Heart left ventricle (tissue), 16 donors: ENCODE measurements around the gene KLHL12. TPM values are rescaled to one million over a fixed set of nuclear protein-coding genes. Genes with fewer than 3 reads are reported as not detected.
A peak's percentile ranks its signal among the peaks of the same experiment; 100 is the strongest.

Experiments
- ATAC-seq, 4 donors: fragments of 200-7000 bp; cut with Tn5 transposase; one replicate each; pipeline ENCODE4 v1.9.1; 2020 to 2022; ENCODE audit warnings: moderate library complexity in 4 of 4, mild to moderate bottlenecking in 3 of 4, moderate number of reproducible peaks in 1 of 4
- DNase-seq, 5 donors: peaks; one replicate each; pipeline ENCODE4 v3.0.0-alpha.2; 2020
- H3K27ac ChIP-seq, 12 donors: fragments of 200-600 bp; sonication (generic) in 4 of 12; one replicate each; pipeline versions ENCODE4 v1.5.0 to v1.8.0; 2016 to 2022; ENCODE audit warnings: mild to moderate bottlenecking in 2 of 12
- H3K27me3 ChIP-seq, 9 donors: fragments of 200-600 bp; sonication (generic) in 2 of 9; one replicate each; pipeline versions ENCODE4 v1.5.1 to v1.8.0; 2016 to 2022; ENCODE audit warnings: mild to moderate bottlenecking in 3 of 9
- H3K36me3 ChIP-seq, 9 donors: fragments of 200-600 bp; sonication (generic) in 2 of 9; one replicate each; pipeline versions ENCODE4 v1.5.0 to v1.8.0; 2018 to 2022; ENCODE audit warnings: mild to moderate bottlenecking in 2 of 9
- H3K4me1 ChIP-seq, 12 donors: fragments of 200-600 bp; sonication (generic) in 4 of 12; one replicate each; pipeline versions ENCODE4 v1.5.0 to v1.8.0; 2016 to 2022; ENCODE audit warnings: mild to moderate bottlenecking in 3 of 12
- H3K4me3 ChIP-seq, 12 donors: fragments of 200-600 bp; sonication (generic) in 4 of 12; one replicate each; pipeline versions ENCODE4 v1.5.0 to v1.8.0; 2017 to 2022; ENCODE audit warnings: mild to moderate bottlenecking in 9 of 12, moderate library complexity in 4 of 12
- H3K9me3 ChIP-seq, 12 donors: fragments of 200-600 bp; sonication (generic) in 4 of 12; one replicate each; pipeline versions ENCODE4 v1.5.0 to v1.8.0; 2016 to 2022; ENCODE audit warnings: mild to moderate bottlenecking in 1 of 12
- CTCF ChIP-seq, 12 donors: fragments of 200-600 bp; sonication (generic) in 4 of 12; IDR thresholded peaks; one replicate each; pipeline versions ENCODE4 v1.5.0 to v1.8.0; 2018 to 2022; ENCODE audit warnings: antibody characterized with exemption in 12 of 12, mild to moderate bottlenecking in 5 of 12
- POLR2A ChIP-seq, 2 donors: fragments of 450-650 bp; IDR thresholded peaks; one replicate each; pipeline ENCODE4 v1.6.1; 2017; ENCODE audit warnings: antibody characterized with exemption in 2 of 2, mild to moderate bottlenecking in 2 of 2, moderate library complexity in 2 of 2
- WGBS, 4 donors: extraction: QIAGEN DNeasy Blood & Tissue Kit in 2 of 4; methylation state at CpG; one replicate each; pipeline versions ENCODE4 v1.1.5 to v1.1.7; 2013 to 2018; 5-methylcytosine and 5-hydroxymethylcytosine counted together
- intact Hi-C, 10 donors: fragments of 100-400 bp; cut with DNase I; formaldehyde crosslinking; loops; one replicate each; pipeline versions ENCODE4 v1.11.1 to v1.14.2; 2022
- polyA plus RNA-seq, 2 donors: library from polyadenylated mRNA; stranded (reverse); fragments of 200-250 nt; gene quantifications; one replicate each; pipeline ENCODE4 v1.2.3, GENCODE V29; 2013
- total RNA-seq, 9 donors: library from RNA; depleted of rRNA in 2 of 9; stranded (reverse); fragments of >200 nt in 2 of 9; fragmentation: NEBNext Ultra II Directional in 3 of 9; extraction: Animal tissue kit (Norgen Biotek cat#: 25700) in 3 of 9; gene quantifications; one replicate each; pipeline versions ENCODE4 v1.1.0 to v1.2.4, GENCODE V29; 2016 to 2023
- donor health status: ischemic (EF 13 %, LVEDD 7.1; RV severe dilation, severe dysfunction).
- donor health status: healthy with polysubstance abuse.
- donor health status: DM: no; HTN: yes; CAD: no.
- donor health status: DM: no; HTN: no; CAD: no.
- donor health status: ischemic (EF 25% LVEDD 6.9; RV normal size, moderate dysfunction).
- donor health status: ischemic (EF 25% LVEDD 5.7; RV mildly dilated, moderate dysfunction).
- donor health status: healthy.
- donor health status: DM: yes; HTN: yes; CAD: no.
- donor health status: ischemic (EF 35%, LVEDD 5.7; RV mildly dilated, moderate dysfunction).
- donor health status: nonischemic (EF 11% LVEDD 7.7; RV severe dilation, severe dysfunction).
- donor health status: DM: yes; HTN: yes; CAD: no.
- donor health status: PGD.
- donor health status: ischemic (EF 29% LVEDD 5.4; RV normal size, mild dysfunction).
- donor health status: nonischemic (EF 23%, LVEDD 6.1; RV moderate dilation, normal function).

The KLHL12 gene
- total and polyA plus RNA-seq, 11 donors: 10.4 to 30.1 (median 18.8) TPM

- Histone ChIP-seq H3K4me3 (peak within 1 kb of the TSS; percentile 92 to 100 (median 98)), H3K27me3 (no peaks in the 10 kb centered on the region), H3K27ac (peak within 1 kb of the TSS; percentile 65 to 99 (median 96)), H3K36me3 (peaks cover 0 to 25% (median 19%) of the 10 kb centered on the region in 9 donors), H3K4me1 (peaks cover 2 to 64% (median 45%) of the 10 kb centered on the region in 12 donors), H3K9me3 (no peaks in the 10 kb centered on the region)
- ATAC-seq (peak; percentile 97 to 99 (median 98)), DNase-seq (peak; percentile 92 to 96 (median 94))
- TF ChIP-seq POLR2A (IDR thresholded peaks at IDR 0.05) (peak; percentile 92 to 95), CTCF (IDR thresholded peaks at IDR 0.05) (peak in 6 of 12 donors; percentile 10 to 44 (median 35))
- intact Hi-C loops: loop anchor here in 2 of 10 donors (1.0 to 5.0 kb wide), 2 partner anchors 31 to 146 kb away; partner anchors contain the start of genes KLHL12 (in 1 of the 2) and PCAT6 (in 1 of the 2)
- WGBS, 4 donors: 1% methylated on average over 28 to 86 of the region's 86 CpGs
Observed at GRCh38 chr1:202957733-202958543, 30.9 kb upstream of the KLHL12 start, which contains the start of gene ADIPOR1. TSS of gene ADIPOR1 (minus strand) at chr1:202958312. CDS start at chr1:202951070, 7,242 bp downstream.

GRCh38 chr1:202956969-202957368 lies 29.9 kb upstream of the KLHL12 start:
- 65 to 76% (median 68%) methylated on average over 6 of the region's 6 CpGs for WGBS, 4 donors
- no peaks in the 10 kb centered on the region for H3K9me3 ChIP-seq
- peak overlapping the region in 4 of 12 donors; percentile 91 to 98 (median 97) for H3K27ac ChIP-seq
- ATAC-seq (no peak), DNase-seq (no peak)
- intact Hi-C loops: loop anchor here in 1 of 10 donors (5.0 kb wide), 1 partner anchor 145 kb away; the partner anchor contains the start of gene PCAT6
- H3K4me1 ChIP-seq: peaks cover 2 to 73% (median 52%) of the 10 kb centered on the region in 12 donors
- no peaks in the 10 kb centered on the region for H3K27me3 ChIP-seq
- H3K36me3 ChIP-seq: peaks cover 0 to 17% (median 10%) of the 10 kb centered on the region in 9 donors
- H3K4me3 ChIP-seq: peak overlapping the region; percentile 92 to 100 (median 98)
- TF ChIP-seq POLR2A (IDR thresholded peaks at IDR 0.05): no peak
- TF ChIP-seq CTCF (IDR thresholded peaks at IDR 0.05): no peak

DNA sequence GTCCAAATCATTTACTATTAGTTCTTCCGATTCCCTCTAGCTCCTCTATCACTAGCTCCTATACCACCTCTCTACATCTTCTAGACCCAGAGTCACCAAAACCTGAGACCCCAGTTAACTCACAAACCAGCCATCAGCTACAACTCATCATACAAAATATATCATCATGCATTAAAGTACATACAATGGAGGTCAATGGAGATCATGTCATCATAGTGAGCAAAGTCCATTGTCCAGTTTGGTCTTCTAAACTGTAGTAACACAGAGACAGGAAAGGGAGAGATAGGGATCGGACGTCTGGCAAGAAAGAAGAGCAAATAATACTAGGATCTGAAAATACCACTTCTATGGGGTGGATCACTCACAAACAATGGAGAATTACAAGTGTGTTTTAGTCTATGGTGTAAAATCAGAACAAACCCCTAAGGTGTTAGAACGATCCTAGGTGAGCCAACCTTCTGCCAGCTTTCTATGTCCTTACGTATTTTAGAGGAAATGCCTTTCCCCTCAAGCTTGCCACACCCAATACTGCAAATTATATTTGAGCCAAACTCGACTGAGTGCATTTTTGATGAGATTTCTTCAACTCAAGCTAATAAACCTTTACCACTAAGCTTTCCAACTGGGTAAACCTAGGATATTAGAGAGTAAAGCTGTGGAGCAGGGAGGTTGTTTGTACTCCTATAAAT lies 27.2 kb upstream of the KLHL12 start:
- 56 to 66% (median 60%) methylated on average over 6 of the region's 6 CpGs for WGBS, 4 donors
- Histone ChIP-seq H3K27ac (peak overlapping the region in 5 of 12 donors; percentile 4 to 91 (median 20)), H3K4me1 (peaks cover 2 to 77% (median 52%) of the 10 kb centered on the region in 12 donors), H3K36me3 (peaks cover 0 to 29% (median 18%) of the 10 kb centered on the region in 9 donors), H3K27me3 (no peaks in the 10 kb centered on the region), H3K4me3 (no peak overlapping the region), H3K9me3 (no peaks in the 10 kb centered on the region)
- TF ChIP-seq CTCF (IDR thresholded peaks at IDR 0.05) (no peak), POLR2A (IDR thresholded peaks at IDR 0.05) (no peak)
- intact Hi-C loops: no loop called here
- DNase-seq: no peak
- ATAC-seq: no peak

GRCh38 chr1:202953392-202953791 lies 26.4 kb upstream of the KLHL12 start:
- no peak for TF ChIP-seq POLR2A (IDR thresholded peaks at IDR 0.05)
- no peak for TF ChIP-seq CTCF (IDR thresholded peaks at IDR 0.05)
- Histone ChIP-seq H3K27ac (peak overlapping the region in 4 of 12 donors; percentile 4 to 91 (median 27)), H3K9me3 (no peaks in the 10 kb centered on the region), H3K4me3 (peak overlapping the region in 1 of 12 donors; percentile 28), H3K4me1 (peaks cover 2 to 69% (median 46%) of the 10 kb centered on the region in 12 donors), H3K27me3 (no peaks in the 10 kb centered on the region), H3K36me3 (peaks cover 0 to 37% (median 26%) of the 10 kb centered on the region in 9 donors)
- ATAC-seq: no peak
- intact Hi-C loops: no loop called here
- DNase-seq: no peak
